Measurements from ENCODE around the gene ROGDI.
A peak's percentile ranks its signal among the peaks of the same experiment; 100 is the strongest.

Gene ROGDI

GRCh38 chr16:4846901-4847773 lies 44.7 kb upstream of the ROGDI start, which contains the start of the genes GLYR1 and UBN1:
Gene GLYR1 (minus strand): TSS chr16:4847288. CDS start chr16:4847265, 23 bp downstream.
Gene UBN1 (plus strand): TSS chr16:4847481. CDS start chr16:4852918, 5,437 bp downstream.
- CTCF ChIA-PET, result interaction anchor here (1.0 kb wide), 1 partner anchor 109 kb away, joined by 3 read pairs; no protein-coding TSS in a partner anchor
- Histone ChIP-seq H3K36me3 (ENCODE audit: control insufficient read depth in 2 of 2, insufficient read depth in 1 of 2, low read length in 2 of 2) (peaks cover 19 to 35% of the 10 kb centered on the region in 2 experiments), H3K9me3 (ENCODE audit: control insufficient read depth, insufficient read depth, low read depth, low read length) (no peaks in the 10 kb centered on the region), H3K4me1 (ENCODE audit: control insufficient read depth, insufficient read depth, low read length) (peaks cover 11% of the 10 kb centered on the region), H3K27ac (ENCODE audit: extremely low read depth, low read depth, low read length) (peak within 1 kb of the TSS; percentile 78), H3K4me3 (ENCODE audit: low read depth, low read length) (peak within 1 kb of the TSS; percentile 98)
- POLR2A ChIA-PET, result interaction anchor here (0.5 to 2.8 kb wide), 17 partner anchors 9 to 376 kb away, joined by 3 to 8 read pairs (median 4); partner anchors contain the start of genes ANKS3, DNAAF8, ROGDI and SEC14L5
- TF ChIP-seq MEIS1 (CRISPR knock-in tag; IDR thresholded peaks at IDR 0.05; ENCODE audit: borderline replicate concordance) (no peak), ZNF175 (tag by site-specific recombination; IDR thresholded peaks at IDR 0.05) (no peak), GLIS1 (tag by site-specific recombination; IDR thresholded peaks at IDR 0.05) (no peak; the same call in 1 of the 2 replicates), KLF8 (tag by site-specific recombination; IDR thresholded peaks at IDR 0.05) (no peak), ZXDB (tag by site-specific recombination; IDR thresholded peaks at IDR 0.05) (peak; percentile 74), ZNF211 (tag by site-specific recombination; IDR thresholded peaks at IDR 0.05; ENCODE audit: low read depth) (no peak), ZNF394 (tag by site-specific recombination; IDR thresholded peaks at IDR 0.05; ENCODE audit: borderline replicate concordance) (no peak), ZEB2 (tag by site-specific recombination; IDR thresholded peaks at IDR 0.05) (no peak; the same call in 1 of the 2 replicates), SP7 (tag by site-specific recombination; IDR thresholded peaks at IDR 0.05) (peak; percentile 60; the same call in 1 of the 2 replicates), ZBTB17 (tag by site-specific recombination; IDR thresholded peaks at IDR 0.05) (peak; percentile 67), ZBTB21 (tag by site-specific recombination; IDR thresholded peaks at IDR 0.05) (peak; percentile 77), OSR2 (tag by site-specific recombination; IDR thresholded peaks at IDR 0.05) (no peak), ZNF404 (tag by site-specific recombination; IDR thresholded peaks at IDR 0.05) (no peak), ZNF37A (tag by site-specific recombination; IDR thresholded peaks at IDR 0.05) (no peak), ZNF558 (tag by site-specific recombination; IDR thresholded peaks at IDR 0.05) (no peak), ZNF311 (tag by site-specific recombination; IDR thresholded peaks at IDR 0.05; ENCODE audit: borderline replicate concordance) (no peak), ZNF777 (tag by site-specific recombination; IDR thresholded peaks at IDR 0.05; ENCODE audit: borderline replicate concordance) (no peak), SCRT2 (tag by site-specific recombination; IDR thresholded peaks at IDR 0.05) (no peak), ZNF843 (tag by site-specific recombination; IDR thresholded peaks at IDR 0.05) (peak; percentile 62; the same call in 1 of the 2 replicates), ZNF366 (tag by site-specific recombination; conservative IDR thresholded peaks at IDR 0.05) (no peak), ZNF274 (IDR thresholded peaks at IDR 0.05; ENCODE audit: low read length) (no peak), ZNF274 (tag by site-specific recombination; IDR thresholded peaks at IDR 0.05; ENCODE audit: borderline replicate concordance) (no peak), ZNF707 (tag by site-specific recombination; IDR thresholded peaks at IDR 0.05) (no peak), ZNF785 (tag by site-specific recombination; IDR thresholded peaks at IDR 0.05) (no peak), BCL6B (tag by site-specific recombination; IDR thresholded peaks at IDR 0.05) (no peak), ZNF555 (tag by site-specific recombination; conservative IDR thresholded peaks at IDR 0.05) (no peak), ZNF169 (tag by site-specific recombination; IDR thresholded peaks at IDR 0.05) (no peak), KLF1 (tag by site-specific recombination; IDR thresholded peaks at IDR 0.05) (no peak), ZNF138 (tag by site-specific recombination; IDR thresholded peaks at IDR 0.05; ENCODE audit: borderline replicate concordance) (no peak), ZNF596 (tag by site-specific recombination; IDR thresholded peaks at IDR 0.05) (peak; percentile 32; the same call in 1 of the 2 replicates)
- TF ChIP-seq, protein P1, sequence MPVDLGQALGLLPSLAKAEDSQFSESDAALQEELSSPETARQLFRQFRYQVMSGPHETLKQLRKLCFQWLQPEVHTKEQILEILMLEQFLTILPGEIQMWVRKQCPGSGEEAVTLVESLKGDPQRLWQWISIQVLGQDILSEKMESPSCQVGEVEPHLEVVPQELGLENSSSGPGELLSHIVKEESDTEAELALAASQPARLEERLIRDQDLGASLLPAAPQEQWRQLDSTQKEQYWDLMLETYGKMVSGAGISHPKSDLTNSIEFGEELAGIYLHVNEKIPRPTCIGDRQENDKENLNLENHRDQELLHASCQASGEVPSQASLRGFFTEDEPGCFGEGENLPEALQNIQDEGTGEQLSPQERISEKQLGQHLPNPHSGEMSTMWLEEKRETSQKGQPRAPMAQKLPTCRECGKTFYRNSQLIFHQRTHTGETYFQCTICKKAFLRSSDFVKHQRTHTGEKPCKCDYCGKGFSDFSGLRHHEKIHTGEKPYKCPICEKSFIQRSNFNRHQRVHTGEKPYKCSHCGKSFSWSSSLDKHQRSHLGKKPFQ (tag by site-specific recombination; IDR thresholded peaks at IDR 0.05), result no peak
- TF ChIP-seq, protein P2, sequence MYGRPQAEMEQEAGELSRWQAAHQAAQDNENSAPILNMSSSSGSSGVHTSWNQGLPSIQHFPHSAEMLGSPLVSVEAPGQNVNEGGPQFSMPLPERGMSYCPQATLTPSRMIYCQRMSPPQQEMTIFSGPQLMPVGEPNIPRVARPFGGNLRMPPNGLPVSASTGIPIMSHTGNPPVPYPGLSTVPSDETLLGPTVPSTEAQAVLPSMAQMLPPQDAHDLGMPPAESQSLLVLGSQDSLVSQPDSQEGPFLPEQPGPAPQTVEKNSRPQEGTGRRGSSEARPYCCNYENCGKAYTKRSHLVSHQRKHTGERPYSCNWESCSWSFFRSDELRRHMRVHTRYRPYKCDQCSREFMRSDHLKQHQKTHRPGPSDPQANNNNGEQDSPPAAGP (tag by site-specific recombination; IDR thresholded peaks at IDR 0.05), result peak; percentile 65
- TF ChIP-seq, protein P3, sequence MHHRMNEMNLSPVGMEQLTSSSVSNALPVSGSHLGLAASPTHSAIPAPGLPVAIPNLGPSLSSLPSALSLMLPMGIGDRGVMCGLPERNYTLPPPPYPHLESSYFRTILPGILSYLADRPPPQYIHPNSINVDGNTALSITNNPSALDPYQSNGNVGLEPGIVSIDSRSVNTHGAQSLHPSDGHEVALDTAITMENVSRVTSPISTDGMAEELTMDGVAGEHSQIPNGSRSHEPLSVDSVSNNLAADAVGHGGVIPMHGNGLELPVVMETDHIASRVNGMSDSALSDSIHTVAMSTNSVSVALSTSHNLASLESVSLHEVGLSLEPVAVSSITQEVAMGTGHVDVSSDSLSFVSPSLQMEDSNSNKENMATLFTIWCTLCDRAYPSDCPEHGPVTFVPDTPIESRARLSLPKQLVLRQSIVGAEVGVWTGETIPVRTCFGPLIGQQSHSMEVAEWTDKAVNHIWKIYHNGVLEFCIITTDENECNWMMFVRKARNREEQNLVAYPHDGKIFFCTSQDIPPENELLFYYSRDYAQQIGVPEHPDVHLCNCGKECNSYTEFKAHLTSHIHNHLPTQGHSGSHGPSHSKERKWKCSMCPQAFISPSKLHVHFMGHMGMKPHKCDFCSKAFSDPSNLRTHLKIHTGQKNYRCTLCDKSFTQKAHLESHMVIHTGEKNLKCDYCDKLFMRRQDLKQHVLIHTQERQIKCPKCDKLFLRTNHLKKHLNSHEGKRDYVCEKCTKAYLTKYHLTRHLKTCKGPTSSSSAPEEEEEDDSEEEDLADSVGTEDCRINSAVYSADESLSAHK (tag by site-specific recombination; IDR thresholded peaks at IDR 0.05), result no peak

All from HEK293 (cell line).